ENCODE results near the gene GKN1.
"Not testable (repeated sequence)": the region's sequence is repeated elsewhere in the genome, so short reads cannot be mapped to it uniquely, and the experiment has no call there.

Gene GKN1

DNA sequence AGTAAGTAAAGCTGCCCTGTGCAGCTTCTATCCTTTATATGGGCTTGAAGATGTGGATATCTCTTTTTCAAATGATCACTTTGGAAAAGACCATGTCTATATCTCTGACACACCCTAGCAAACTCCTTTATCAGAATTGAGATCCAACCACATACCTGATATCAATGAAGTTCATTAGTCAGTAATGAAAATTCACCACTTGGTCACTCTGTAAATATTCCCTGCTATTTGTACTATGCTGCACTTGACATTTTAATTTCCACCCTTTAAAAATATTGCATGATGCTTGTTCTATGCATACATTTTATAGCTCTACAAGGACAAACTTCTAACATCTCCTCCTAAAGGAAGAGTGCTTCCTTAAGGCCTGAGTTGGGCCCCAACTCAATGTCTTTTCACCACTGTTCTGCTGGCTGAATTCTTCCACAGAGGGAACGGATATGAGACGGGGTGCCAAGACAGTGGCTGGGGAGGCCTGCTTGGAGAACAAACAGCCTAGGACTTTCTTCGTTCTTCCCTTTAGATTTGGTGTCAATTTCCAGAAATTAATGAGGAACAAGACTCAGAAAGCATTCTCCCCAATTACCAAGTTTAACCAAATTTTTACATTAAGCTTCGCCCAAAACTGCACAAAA lies 21.4 kb upstream of the GKN1 start, which contains the start of gene GKN2:
GKN2 (minus strand) TSS at position 7 of the 635 bp plus-strand sequence. CDS start 32 bp downstream, outside the sequence.
- H3K4me3 ChIP-seq (replicated peaks; ENCODE audit: low read depth, low read length): no peak within 1 kb of the TSS
- no peak for DNase-seq (ENCODE audit: extremely low read depth, low read depth)
- TF ChIP-seq, protein P1, sequence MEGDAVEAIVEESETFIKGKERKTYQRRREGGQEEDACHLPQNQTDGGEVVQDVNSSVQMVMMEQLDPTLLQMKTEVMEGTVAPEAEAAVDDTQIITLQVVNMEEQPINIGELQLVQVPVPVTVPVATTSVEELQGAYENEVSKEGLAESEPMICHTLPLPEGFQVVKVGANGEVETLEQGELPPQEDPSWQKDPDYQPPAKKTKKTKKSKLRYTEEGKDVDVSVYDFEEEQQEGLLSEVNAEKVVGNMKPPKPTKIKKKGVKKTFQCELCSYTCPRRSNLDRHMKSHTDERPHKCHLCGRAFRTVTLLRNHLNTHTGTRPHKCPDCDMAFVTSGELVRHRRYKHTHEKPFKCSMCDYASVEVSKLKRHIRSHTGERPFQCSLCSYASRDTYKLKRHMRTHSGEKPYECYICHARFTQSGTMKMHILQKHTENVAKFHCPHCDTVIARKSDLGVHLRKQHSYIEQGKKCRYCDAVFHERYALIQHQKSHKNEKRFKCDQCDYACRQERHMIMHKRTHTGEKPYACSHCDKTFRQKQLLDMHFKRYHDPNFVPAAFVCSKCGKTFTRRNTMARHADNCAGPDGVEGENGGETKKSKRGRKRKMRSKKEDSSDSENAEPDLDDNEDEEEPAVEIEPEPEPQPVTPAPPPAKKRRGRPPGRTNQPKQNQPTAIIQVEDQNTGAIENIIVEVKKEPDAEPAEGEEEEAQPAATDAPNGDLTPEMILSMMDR (IDR thresholded peaks at IDR 0.05; ENCODE audit: low read depth, low read length, missing control alignments): no peak

DNA sequence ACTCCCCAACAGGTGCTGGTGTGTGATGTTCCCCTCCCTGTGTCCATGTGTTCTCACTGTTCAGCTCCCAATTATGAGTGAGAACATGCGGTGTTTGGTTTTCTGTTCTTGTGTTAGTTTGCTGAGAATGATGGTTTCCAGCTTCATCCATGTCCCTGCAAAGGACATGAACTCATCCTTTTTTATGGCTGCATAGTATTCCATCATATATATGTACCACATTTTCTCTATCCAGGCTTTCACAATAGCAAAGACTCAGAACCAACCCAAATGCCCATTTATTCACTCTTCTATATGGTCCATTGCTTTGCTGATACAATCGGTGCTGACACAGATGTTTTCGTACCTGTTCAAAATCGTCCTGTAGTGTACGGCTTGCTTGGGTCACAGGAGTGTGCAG lies 19.0 kb upstream of the GKN1 start:
- DNase-seq (ENCODE audit: extremely low read depth, low read depth); H3K4me3 ChIP-seq (replicated peaks; ENCODE audit: low read depth, low read length): not testable (repeated sequence)

DNA sequence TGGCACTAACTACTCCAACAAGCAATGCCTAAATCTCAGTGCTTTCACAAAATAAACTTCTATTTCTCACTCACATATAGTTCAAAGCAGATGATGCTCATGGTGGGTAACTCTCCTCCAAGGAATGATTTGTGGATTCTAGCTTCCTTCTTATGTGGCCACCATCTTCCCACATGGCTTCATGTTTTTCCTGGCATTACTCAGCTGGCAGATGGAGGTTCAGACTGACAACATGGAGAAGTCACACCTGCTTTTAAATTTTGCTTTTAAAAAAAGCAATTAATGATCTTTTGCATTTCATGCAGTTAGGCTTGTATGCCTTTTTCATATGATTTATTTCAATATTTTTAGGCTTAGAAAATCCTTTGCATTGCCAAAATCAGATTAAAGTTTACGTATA lies 15.4 kb upstream of the GKN1 start:
- no peak overlapping the region for H3K4me3 ChIP-seq (replicated peaks; ENCODE audit: low read depth, low read length)
- TF ChIP-seq, protein P1 (IDR thresholded peaks at IDR 0.05; ENCODE audit: low read depth, low read length, missing control alignments): no peak
- no peak for DNase-seq (ENCODE audit: extremely low read depth, low read depth)

DNA sequence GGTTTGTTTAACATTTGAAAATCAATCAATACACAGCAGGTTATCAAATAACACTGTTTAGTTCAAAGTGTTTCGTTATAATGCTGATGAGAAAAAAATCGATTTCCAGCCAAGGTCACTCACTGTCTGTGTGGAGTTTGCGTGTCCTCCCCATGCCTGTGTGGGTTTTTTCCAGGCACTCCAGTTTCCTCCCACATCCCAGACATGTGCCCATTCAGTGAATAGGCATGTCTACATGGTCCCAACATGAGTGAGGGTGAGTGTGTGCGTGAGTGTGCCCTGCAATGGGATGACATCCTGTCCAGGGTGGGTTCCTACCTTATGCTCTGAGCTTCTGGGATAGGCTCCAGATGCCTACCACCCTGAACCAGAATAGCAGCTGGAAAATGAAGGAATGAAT lies 13.1 kb upstream of the GKN1 start:
- no peak overlapping the region for H3K4me3 ChIP-seq (replicated peaks; ENCODE audit: low read depth, low read length)
- TF ChIP-seq, protein P1 (IDR thresholded peaks at IDR 0.05; ENCODE audit: low read depth, low read length, missing control alignments): no peak
- no peak for DNase-seq (ENCODE audit: extremely low read depth, low read depth)

DNA sequence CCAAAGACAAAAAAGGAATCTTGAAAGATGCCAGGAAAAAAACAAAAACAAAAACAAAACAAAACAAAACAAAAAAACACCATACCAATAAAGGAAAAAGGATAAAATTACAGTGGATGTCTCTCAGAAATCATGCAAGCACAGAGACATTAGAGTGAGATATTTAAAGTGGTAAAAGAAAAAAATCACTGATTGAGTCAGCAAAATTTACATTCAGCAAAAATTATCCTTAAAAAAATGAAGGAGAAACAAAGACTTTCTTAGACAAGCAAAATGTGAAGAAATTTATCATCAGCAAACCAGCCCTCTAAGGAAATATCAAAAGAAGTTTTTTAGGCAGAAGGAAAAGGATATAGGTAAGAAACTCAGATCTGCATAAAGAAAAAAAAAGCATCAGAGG lies 10.2 kb upstream of the GKN1 start:
- H3K4me3 ChIP-seq (replicated peaks; ENCODE audit: low read depth, low read length): no peak overlapping the region
- DNase-seq (ENCODE audit: extremely low read depth, low read depth): no peak
- TF ChIP-seq, protein P1 (IDR thresholded peaks at IDR 0.05; ENCODE audit: low read depth, low read length, missing control alignments): no peak

DNA sequence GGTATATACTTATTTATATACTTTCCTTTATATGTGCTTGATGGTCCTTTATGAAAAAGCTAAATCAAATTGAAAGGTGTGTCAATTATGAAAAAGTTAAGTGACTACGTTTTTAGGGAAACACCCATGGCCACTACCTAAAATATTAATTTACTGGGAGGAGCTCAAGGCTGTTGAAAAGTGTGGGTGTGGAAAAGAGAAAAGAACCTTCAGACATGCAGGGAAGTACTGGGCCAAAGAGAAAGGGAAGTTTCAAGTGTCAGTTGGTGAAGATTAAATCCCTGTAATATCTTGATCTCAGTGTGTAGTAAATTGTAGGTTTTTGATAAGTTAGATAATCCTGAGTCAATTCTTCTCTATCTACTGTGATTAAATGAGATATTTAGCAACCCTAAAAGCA lies 6.2 kb upstream of the GKN1 start:
- DNase-seq (ENCODE audit: extremely low read depth, low read depth): no peak
- TF ChIP-seq, protein P1 (IDR thresholded peaks at IDR 0.05; ENCODE audit: low read depth, low read length, missing control alignments): no peak
- H3K4me3 ChIP-seq (replicated peaks; ENCODE audit: low read depth, low read length): no peak overlapping the region

DNA sequence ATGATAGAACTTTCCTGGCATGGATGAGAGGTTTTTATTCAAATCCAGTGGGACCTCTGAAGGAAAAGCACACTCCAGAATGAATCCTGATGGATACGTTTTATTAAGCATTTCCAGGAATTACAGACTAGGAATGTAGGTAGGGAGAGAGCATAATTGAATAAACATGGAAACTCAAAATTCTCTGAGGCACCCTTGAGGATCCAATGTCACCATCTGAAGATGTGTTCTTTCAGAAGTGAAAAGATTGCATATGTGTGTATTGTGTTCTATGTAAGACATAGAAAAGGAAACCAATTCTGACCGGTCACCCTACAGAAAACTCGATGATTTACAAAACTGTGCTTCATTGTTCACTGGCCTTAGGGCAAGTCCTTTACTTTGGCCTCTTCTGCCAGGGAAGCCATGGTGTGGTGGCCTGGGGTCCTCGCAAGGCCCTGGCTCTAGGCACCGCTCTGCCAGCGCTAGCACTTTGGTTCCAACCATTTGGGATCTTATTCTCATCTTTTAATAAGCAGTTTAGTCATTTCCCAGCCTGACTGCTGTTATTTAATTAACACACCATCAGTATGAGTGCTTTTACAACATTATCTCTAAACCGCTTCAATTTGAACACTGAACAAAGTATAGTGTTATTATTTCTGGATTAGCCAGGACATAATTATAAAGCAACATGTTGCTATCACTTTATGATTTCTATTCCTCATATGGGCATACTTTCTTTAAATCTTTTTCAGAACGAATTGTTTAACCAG lies 4.5 kb upstream of the GKN1 start:
- DNase-seq (ENCODE audit: extremely low read depth, low read depth): no peak
- TF ChIP-seq, protein P1 (IDR thresholded peaks at IDR 0.05; ENCODE audit: low read depth, low read length, missing control alignments): no peak
- H3K4me3 ChIP-seq (replicated peaks; ENCODE audit: low read depth, low read length): no peak overlapping the region
